SK-N-SH (cell line): ENCODE results near the gene TRAFD1. TPM values are rescaled to one million over a fixed set of nuclear protein-coding genes. Genes with fewer than 3 reads are reported as not detected.

Source experiments
- CTCF ChIA-PET: fragments of 300-600, 350-600 bp; formaldehyde crosslinking; extraction: SDS; loops from one replicate; lab custom pipeline; 2021; lab: Yijun Ruan, JAX
- POLR2A ChIA-PET: fragments of 350-600 bp; sonication (Branson Sonifier 250); formaldehyde crosslinking; extraction: SDS; loops from one replicate; lab custom pipeline; 2020; ENCODE audit warnings: antibody characterized with exemption, inconsistent platforms; lab: Yijun Ruan, JAX
- DNase-seq: peaks from one replicate; pipeline ENCODE4 v3.0.0; 2012
- H2AFZ ChIP-seq: fragments of 200-600 bp; sonication (generic); 2 replicates; pipeline ENCODE4 v1.8.1; 2016; ENCODE audit warnings: antibody characterized with exemption, mild to moderate bottlenecking, low read depth
- H3F3A ChIP-seq: fragments of 200-600 bp; sonication (generic); replicated peaks from 2 replicates; pipeline ENCODE3; 2016; ENCODE audit warnings: antibody characterized with exemption, mild to moderate bottlenecking; ENCODE audit not compliant: insufficient read depth
- H3K27ac ChIP-seq, 2 experiments: fragments of 200-500 bp in 1 of 2; fragments of 200-600 bp in 1 of 2; sonication (Bioruptor generic) in 1 of 2; sonication (generic), shearing (Covaris generic) in 1 of 2; 2 replicates each; pipeline versions ENCODE4 v1.5.1 to v1.6.1; 2014 to 2016; ENCODE audit warnings: low read depth in 2 of 2, inconsistent platforms in 1 of 2, low read length in 1 of 2, mild to moderate bottlenecking in 1 of 2, mixed read lengths in 1 of 2
- H3K27me3 ChIP-seq: fragments of 200-600 bp; sonication (generic), shearing (Covaris generic); 2 replicates; pipeline ENCODE4 v1.6.1; 2016; ENCODE audit warnings: mixed run types; ENCODE audit not compliant: insufficient read depth
- H3K36me3 ChIP-seq, 2 experiments: fragments of 200-500 bp in 1 of 2; fragments of 200-600 bp in 1 of 2; sonication (Bioruptor generic) in 1 of 2; sonication (generic) in 1 of 2; replicated peaks in 1 of 2; 2 replicates each; pipeline versions ENCODE3 to v1.5.1; 2014 to 2016; ENCODE audit warnings: low read length in 1 of 2, mild to moderate bottlenecking in 1 of 2; ENCODE audit not compliant: insufficient read depth in 2 of 2, control insufficient read depth in 1 of 2
- H3K4me1 ChIP-seq, 2 experiments: fragments of 200-500 bp in 1 of 2; fragments of 200-600 bp in 1 of 2; sonication (Bioruptor generic) in 1 of 2; sonication (generic), shearing (Covaris generic) in 1 of 2; 2 replicates each; pipeline versions ENCODE4 v1.5.1 to v1.6.1; 2014 to 2016; ENCODE audit warnings: low read depth in 1 of 2, low read length in 1 of 2, mixed run types in 1 of 2; ENCODE audit not compliant: insufficient read depth in 2 of 2, control insufficient read depth in 1 of 2
- H3K4me2 ChIP-seq: fragments of 200-600 bp; sonication (generic), shearing (Covaris generic); 2 replicates; pipeline ENCODE4 v1.6.1; 2017; ENCODE audit warnings: mixed run types
- H3K4me3 ChIP-seq, 2 experiments: fragments of 200-500 bp in 1 of 2; fragments of 200-600 bp in 1 of 2; sonication (Bioruptor generic) in 1 of 2; sonication (generic), shearing (Covaris generic) in 1 of 2; 2 replicates each; pipeline versions ENCODE4 v1.5.1 to v1.8.1; 2014 to 2016; ENCODE audit warnings: low read depth in 2 of 2, inconsistent platforms in 1 of 2, low read length in 1 of 2, mild to moderate bottlenecking in 1 of 2, mixed read lengths in 1 of 2, moderate library complexity in 1 of 2
- H3K79me2 ChIP-seq: fragments of 200-600 bp; sonication (generic); 2 replicates; pipeline ENCODE4 v1.8.1; 2017; ENCODE audit warnings: mild to moderate bottlenecking; ENCODE audit not compliant: insufficient read depth
- H3K9ac ChIP-seq: fragments of 200-600 bp; sonication (generic); 2 replicates; pipeline ENCODE4 v1.6.1; 2017; ENCODE audit warnings: mixed run types
- H3K9me2 ChIP-seq: fragments of 200-600 bp; sonication (generic); 2 replicates; pipeline ENCODE4 v1.6.1; 2017; ENCODE audit warnings: mixed run types
- H3K9me3 ChIP-seq: fragments of 200-600 bp; sonication (generic); 2 replicates; pipeline ENCODE4 v1.6.1; 2017; ENCODE audit warnings: mixed run types, mild to moderate bottlenecking, moderate library complexity
- H4K20me1 ChIP-seq: fragments of 200-600 bp; sonication (generic); 2 replicates; pipeline ENCODE4 v1.6.1; 2017; ENCODE audit warnings: mild to moderate bottlenecking, mixed run types; ENCODE audit not compliant: insufficient read depth
- ELF1 ChIP-seq: IDR thresholded peaks from 2 replicates; pipeline ENCODE4 v1.4.0; 2012
- EP300 ChIP-seq, 2 experiments: IDR thresholded peaks; 2 replicates each; pipeline versions ENCODE4 v1.4.0 to v1.6.1; 2012; ENCODE audit warnings: borderline replicate concordance in 1 of 2, low read depth in 1 of 2, low read length in 1 of 2
- EZH2phosphoT487 ChIP-seq: fragments of 200-600 bp; sonication (generic); IDR thresholded peaks from 2 replicates; pipeline ENCODE4 v1.6.1; 2017; ENCODE audit warnings: low read depth, mixed run types, mild to moderate bottlenecking, antibody characterized with exemption, moderate library complexity, borderline replicate concordance
- FOSL2 ChIP-seq: IDR thresholded peaks from 2 replicates; pipeline ENCODE4 v1.4.0; 2012; ENCODE audit warnings: low read depth, mild to moderate bottlenecking, moderate library complexity, borderline replicate concordance
- GABPA ChIP-seq: IDR thresholded peaks from 2 replicates; pipeline ENCODE4 v1.4.0; 2012; ENCODE audit warnings: low read depth, mild to moderate bottlenecking
- GATA2 ChIP-seq: sonication (generic); formaldehyde crosslinking; IDR thresholded peaks from 2 replicates; pipeline ENCODE4 v1.5.0; 2020; ENCODE audit warnings: mild to moderate bottlenecking, missing genetic modification reagents
- NRF1 ChIP-seq: IDR thresholded peaks from 2 replicates; pipeline ENCODE4 v1.6.1; 2012; ENCODE audit warnings: low read depth, mild to moderate bottlenecking, low read length
- POLR2AphosphoS5 ChIP-seq: IDR thresholded peaks from 2 replicates; pipeline ENCODE4 v1.6.1; 2012; ENCODE audit warnings: low read depth, low read length
- RCOR1 ChIP-seq: fragments of 150-350 bp; IDR thresholded peaks from 2 replicates; pipeline ENCODE4 v1.6.1; 2017; ENCODE audit warnings: antibody characterized with exemption, low read length
- RFX5 ChIP-seq: IDR thresholded peaks from 2 replicates; pipeline ENCODE4 v1.6.1; 2012; ENCODE audit warnings: mild to moderate bottlenecking, improper control_type of control experiment, low read length
- RXRA ChIP-seq: IDR thresholded peaks from 2 replicates; pipeline ENCODE4 v1.4.0; 2012; ENCODE audit warnings: low read depth, mild to moderate bottlenecking, borderline replicate concordance
- SIN3A ChIP-seq: IDR thresholded peaks from 2 replicates; pipeline ENCODE4 v1.6.1; 2012; ENCODE audit warnings: low read depth, mild to moderate bottlenecking, low read length, moderate library complexity, borderline replicate concordance
- TCF12 ChIP-seq: IDR thresholded peaks from 2 replicates; pipeline ENCODE4 v1.4.0; 2012
- WGBS: methylation state at CpG from one replicate; pipeline ENCODE4 v1.1.6; 2017; ENCODE audit warnings: low lambda C conversion rate; 5-methylcytosine and 5-hydroxymethylcytosine counted together
- polyA plus RNA-seq, 3 experiments: library from polyadenylated mRNA; depleted of rRNA; stranded (reverse); fragments of >200 nt; gene quantifications; 2 replicates each; pipeline ENCODE4 v1.2.3, GENCODE V29; 2012
- TF ChIP-seq, protein P1 (sequence below): IDR thresholded peaks from 2 replicates; pipeline ENCODE4 v1.4.0; 2012; ENCODE audit warnings: low read depth
- TF ChIP-seq, protein P2 (sequence below): IDR thresholded peaks from 2 replicates; pipeline ENCODE4; 2012
- TF ChIP-seq, protein P3 (sequence below): IDR thresholded peaks from 2 replicates; pipeline ENCODE4 v1.6.1; 2012; ENCODE audit warnings: mild to moderate bottlenecking, low read depth, low read length, moderate library complexity
- TF ChIP-seq, protein P4 (sequence below): IDR thresholded peaks from 2 replicates; pipeline ENCODE4 v1.4.0; 2012; ENCODE audit warnings: low read depth, borderline replicate concordance
- TF ChIP-seq, protein P5 (sequence below): fragments of 150-350 bp; IDR thresholded peaks from 2 replicates; pipeline ENCODE4 v1.6.1; 2016; ENCODE audit warnings: mild to moderate bottlenecking, low read depth, low read length
- TF ChIP-seq, protein P6 (sequence below): fragments of 200-600 bp; sonication (generic); IDR thresholded peaks from 2 replicates; pipeline ENCODE4 v1.6.1; 2017; ENCODE audit warnings: antibody characterized with exemption, mild to moderate bottlenecking, moderate library complexity

The TRAFD1 gene
- polyA plus RNA-seq, 1 of the 3 experiments (the other 2 are of a cell fraction): 12.4 TPM

DNA sequence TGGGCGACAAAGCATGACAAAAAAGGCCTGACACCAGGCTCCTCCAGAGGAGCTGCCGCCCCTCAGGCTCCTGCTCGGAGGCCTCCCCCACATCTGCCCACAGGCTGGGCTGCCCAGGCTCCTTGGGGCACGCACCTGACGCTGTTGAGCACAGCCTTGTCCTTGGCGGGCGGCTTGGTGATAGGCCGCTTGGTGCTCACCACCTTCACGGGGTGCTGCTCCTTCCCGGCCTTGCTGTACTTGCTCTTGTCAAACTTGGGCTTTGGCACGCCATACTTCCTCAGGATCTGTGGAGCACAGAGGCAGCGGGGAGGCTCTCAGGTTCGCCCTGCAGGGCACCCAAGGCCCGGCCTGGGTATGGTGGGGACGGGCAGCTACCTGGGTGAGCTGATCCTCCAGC lies 53.4 kb downstream of the TRAFD1 start:
- H3K9ac ChIP-seq: no peak overlapping the region
- 87% methylated on average over 3 of the region's 15 CpGs for WGBS
- peaks cover 14 to 44% of the 10 kb centered on the region in 2 experiments for H3K36me3 ChIP-seq
- H3F3A ChIP-seq: no peaks in the 10 kb centered on the region
- CTCF ChIA-PET: interaction anchor here (1.6 kb wide), 2 partner anchors 19 to 208 kb away, joined by 4 to 6 read pairs; no protein-coding TSS in a partner anchor
- H3K27ac ChIP-seq: no peak overlapping the region
- H3K9me2 ChIP-seq: no peaks in the 10 kb centered on the region
- H2AFZ ChIP-seq: no peak overlapping the region
- no peaks in the 10 kb centered on the region for H3K79me2 ChIP-seq
- TF ChIP-seq, protein P1, sequence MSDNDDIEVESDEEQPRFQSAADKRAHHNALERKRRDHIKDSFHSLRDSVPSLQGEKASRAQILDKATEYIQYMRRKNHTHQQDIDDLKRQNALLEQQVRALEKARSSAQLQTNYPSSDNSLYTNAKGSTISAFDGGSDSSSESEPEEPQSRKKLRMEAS: no peak
- no peak for TF ChIP-seq GATA2 (CRISPR knock-in tag)
- no peak for TF ChIP-seq RFX5
- TF ChIP-seq FOSL2: no peak
- no peak for TF ChIP-seq TCF12
- TF ChIP-seq EZH2phosphoT487: no peak
- TF ChIP-seq NRF1: no peak
- TF ChIP-seq, protein P2, sequence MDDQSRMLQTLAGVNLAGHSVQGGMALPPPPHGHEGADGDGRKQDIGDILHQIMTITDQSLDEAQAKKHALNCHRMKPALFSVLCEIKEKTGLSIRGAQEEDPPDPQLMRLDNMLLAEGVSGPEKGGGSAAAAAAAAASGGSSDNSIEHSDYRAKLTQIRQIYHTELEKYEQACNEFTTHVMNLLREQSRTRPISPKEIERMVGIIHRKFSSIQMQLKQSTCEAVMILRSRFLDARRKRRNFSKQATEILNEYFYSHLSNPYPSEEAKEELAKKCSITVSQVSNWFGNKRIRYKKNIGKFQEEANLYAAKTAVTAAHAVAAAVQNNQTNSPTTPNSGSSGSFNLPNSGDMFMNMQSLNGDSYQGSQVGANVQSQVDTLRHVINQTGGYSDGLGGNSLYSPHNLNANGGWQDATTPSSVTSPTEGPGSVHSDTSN: no peak
- TF ChIP-seq ELF1: no peak
- TF ChIP-seq EP300 (IDR thresholded peaks at IDR 0.05; ENCODE audit: borderline replicate concordance in 1 of 2, low read depth in 1 of 2, low read length in 1 of 2): no peak
- TF ChIP-seq POLR2AphosphoS5: no peak
- TF ChIP-seq, all 33 proteins: peak for 0
- no peak for DNase-seq
- no peak overlapping the region for H3K4me2 ChIP-seq
- no peak overlapping the region for H3K4me3 ChIP-seq
- H4K20me1 ChIP-seq: no peaks in the 10 kb centered on the region
- no peaks in the 10 kb centered on the region for H3K9me3 ChIP-seq
- H3K27me3 ChIP-seq: no peaks in the 10 kb centered on the region
- POLR2A ChIA-PET: no interaction called here
- H3K4me1 ChIP-seq: no peaks in the 10 kb centered on the region

DNA sequence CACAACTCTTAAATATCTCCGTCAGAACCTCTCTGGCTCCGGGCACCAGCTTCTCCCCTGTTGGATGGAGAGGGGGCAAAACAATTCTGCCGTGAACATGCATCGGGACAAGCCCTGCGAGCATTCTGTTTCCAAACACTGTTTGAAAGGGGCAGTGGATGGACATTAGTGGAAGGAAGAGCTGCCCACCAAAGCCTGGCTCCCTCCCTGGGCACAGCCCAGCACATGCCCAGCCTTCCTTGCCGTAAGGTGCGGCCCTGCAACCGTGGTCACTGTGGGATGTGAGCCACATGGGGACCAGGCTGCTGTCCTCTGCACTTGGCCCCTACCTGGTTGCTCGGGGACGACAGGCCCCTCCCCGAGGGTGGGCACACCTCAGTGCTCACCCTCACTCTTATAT lies 54.0 kb downstream of the TRAFD1 start:
- ChIA-PET POLR2A (no interaction called here), CTCF (interaction anchor here (1.6 kb wide), 2 partner anchors 19 to 208 kb away, joined by 4 to 6 read pairs; no protein-coding TSS in a partner anchor)
- H2AFZ ChIP-seq: no peak overlapping the region
- H3K4me2 ChIP-seq: no peak overlapping the region
- H3K36me3 ChIP-seq: peaks cover 14 to 50% of the 10 kb centered on the region in 2 experiments
- no peak overlapping the region for H3K4me3 ChIP-seq
- no peaks in the 10 kb centered on the region for H3F3A ChIP-seq
- no peaks in the 10 kb centered on the region for H3K79me2 ChIP-seq
- no peak overlapping the region for H3K9ac ChIP-seq
- H3K9me2 ChIP-seq: no peaks in the 10 kb centered on the region
- H3K27ac ChIP-seq: no peak overlapping the region
- 96% methylated on average over 5 of the region's 11 CpGs for WGBS
- no peak for DNase-seq
- no peaks in the 10 kb centered on the region for H3K9me3 ChIP-seq
- H4K20me1 ChIP-seq: no peaks in the 10 kb centered on the region
- H3K4me1 ChIP-seq: no peaks in the 10 kb centered on the region
- no peaks in the 10 kb centered on the region for H3K27me3 ChIP-seq
- TF ChIP-seq RXRA (no peak), GABPA (no peak), SIN3A (no peak), NRF1 (no peak), RCOR1 (no peak)
- TF ChIP-seq, protein P3, sequence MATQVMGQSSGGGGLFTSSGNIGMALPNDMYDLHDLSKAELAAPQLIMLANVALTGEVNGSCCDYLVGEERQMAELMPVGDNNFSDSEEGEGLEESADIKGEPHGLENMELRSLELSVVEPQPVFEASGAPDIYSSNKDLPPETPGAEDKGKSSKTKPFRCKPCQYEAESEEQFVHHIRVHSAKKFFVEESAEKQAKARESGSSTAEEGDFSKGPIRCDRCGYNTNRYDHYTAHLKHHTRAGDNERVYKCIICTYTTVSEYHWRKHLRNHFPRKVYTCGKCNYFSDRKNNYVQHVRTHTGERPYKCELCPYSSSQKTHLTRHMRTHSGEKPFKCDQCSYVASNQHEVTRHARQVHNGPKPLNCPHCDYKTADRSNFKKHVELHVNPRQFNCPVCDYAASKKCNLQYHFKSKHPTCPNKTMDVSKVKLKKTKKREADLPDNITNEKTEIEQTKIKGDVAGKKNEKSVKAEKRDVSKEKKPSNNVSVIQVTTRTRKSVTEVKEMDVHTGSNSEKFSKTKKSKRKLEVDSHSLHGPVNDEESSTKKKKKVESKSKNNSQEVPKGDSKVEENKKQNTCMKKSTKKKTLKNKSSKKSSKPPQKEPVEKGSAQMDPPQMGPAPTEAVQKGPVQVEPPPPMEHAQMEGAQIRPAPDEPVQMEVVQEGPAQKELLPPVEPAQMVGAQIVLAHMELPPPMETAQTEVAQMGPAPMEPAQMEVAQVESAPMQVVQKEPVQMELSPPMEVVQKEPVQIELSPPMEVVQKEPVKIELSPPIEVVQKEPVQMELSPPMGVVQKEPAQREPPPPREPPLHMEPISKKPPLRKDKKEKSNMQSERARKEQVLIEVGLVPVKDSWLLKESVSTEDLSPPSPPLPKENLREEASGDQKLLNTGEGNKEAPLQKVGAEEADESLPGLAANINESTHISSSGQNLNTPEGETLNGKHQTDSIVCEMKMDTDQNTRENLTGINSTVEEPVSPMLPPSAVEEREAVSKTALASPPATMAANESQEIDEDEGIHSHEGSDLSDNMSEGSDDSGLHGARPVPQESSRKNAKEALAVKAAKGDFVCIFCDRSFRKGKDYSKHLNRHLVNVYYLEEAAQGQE: no peak
- TF ChIP-seq, protein P4, sequence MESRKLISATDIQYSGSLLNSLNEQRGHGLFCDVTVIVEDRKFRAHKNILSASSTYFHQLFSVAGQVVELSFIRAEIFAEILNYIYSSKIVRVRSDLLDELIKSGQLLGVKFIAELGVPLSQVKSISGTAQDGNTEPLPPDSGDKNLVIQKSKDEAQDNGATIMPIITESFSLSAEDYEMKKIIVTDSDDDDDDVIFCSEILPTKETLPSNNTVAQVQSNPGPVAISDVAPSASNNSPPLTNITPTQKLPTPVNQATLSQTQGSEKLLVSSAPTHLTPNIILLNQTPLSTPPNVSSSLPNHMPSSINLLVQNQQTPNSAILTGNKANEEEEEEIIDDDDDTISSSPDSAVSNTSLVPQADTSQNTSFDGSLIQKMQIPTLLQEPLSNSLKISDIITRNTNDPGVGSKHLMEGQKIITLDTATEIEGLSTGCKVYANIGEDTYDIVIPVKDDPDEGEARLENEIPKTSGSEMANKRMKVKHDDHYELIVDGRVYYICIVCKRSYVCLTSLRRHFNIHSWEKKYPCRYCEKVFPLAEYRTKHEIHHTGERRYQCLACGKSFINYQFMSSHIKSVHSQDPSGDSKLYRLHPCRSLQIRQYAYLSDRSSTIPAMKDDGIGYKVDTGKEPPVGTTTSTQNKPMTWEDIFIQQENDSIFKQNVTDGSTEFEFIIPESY: no peak
- TF ChIP-seq, protein P5, sequence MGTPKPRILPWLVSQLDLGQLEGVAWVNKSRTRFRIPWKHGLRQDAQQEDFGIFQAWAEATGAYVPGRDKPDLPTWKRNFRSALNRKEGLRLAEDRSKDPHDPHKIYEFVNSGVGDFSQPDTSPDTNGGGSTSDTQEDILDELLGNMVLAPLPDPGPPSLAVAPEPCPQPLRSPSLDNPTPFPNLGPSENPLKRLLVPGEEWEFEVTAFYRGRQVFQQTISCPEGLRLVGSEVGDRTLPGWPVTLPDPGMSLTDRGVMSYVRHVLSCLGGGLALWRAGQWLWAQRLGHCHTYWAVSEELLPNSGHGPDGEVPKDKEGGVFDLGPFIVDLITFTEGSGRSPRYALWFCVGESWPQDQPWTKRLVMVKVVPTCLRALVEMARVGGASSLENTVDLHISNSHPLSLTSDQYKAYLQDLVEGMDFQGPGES: no peak
- TF ChIP-seq, protein P6, sequence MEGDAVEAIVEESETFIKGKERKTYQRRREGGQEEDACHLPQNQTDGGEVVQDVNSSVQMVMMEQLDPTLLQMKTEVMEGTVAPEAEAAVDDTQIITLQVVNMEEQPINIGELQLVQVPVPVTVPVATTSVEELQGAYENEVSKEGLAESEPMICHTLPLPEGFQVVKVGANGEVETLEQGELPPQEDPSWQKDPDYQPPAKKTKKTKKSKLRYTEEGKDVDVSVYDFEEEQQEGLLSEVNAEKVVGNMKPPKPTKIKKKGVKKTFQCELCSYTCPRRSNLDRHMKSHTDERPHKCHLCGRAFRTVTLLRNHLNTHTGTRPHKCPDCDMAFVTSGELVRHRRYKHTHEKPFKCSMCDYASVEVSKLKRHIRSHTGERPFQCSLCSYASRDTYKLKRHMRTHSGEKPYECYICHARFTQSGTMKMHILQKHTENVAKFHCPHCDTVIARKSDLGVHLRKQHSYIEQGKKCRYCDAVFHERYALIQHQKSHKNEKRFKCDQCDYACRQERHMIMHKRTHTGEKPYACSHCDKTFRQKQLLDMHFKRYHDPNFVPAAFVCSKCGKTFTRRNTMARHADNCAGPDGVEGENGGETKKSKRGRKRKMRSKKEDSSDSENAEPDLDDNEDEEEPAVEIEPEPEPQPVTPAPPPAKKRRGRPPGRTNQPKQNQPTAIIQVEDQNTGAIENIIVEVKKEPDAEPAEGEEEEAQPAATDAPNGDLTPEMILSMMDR: no peak
